Right atrium auricular region (tissue), 2 donors: ENCODE measurements around the gene ATP11C. TPM values are rescaled to one million over a fixed set of nuclear protein-coding genes. Genes with fewer than 3 reads are reported as not detected.

Experiments
- DNase-seq: peaks from one replicate; pipeline ENCODE4 v3.0.0-alpha.2; 2019; ENCODE audit warnings: low spot score
- H3K27ac ChIP-seq, 2 donors: fragments of 200-600 bp; sonication (generic); 1 replicate in 1 of 2; 2 replicates in 1 of 2; pipeline ENCODE4 v1.5.1; 2016 to 2019
- H3K27me3 ChIP-seq, 2 donors: fragments of 200-600 bp; sonication (generic); one replicate each; pipeline versions ENCODE4 v1.5.1 to v1.6.0; 2017 to 2019
- H3K36me3 ChIP-seq: fragments of 200-600 bp; sonication (generic); one replicate; pipeline ENCODE4 v1.5.1; 2016
- H3K4me1 ChIP-seq, 2 donors: fragments of 200-600 bp; sonication (generic); one replicate each; pipeline versions ENCODE4 v1.5.1 to v1.6.0; 2017 to 2019
- H3K4me3 ChIP-seq, 2 donors: fragments of 200-600 bp; sonication (generic); 1 replicate in 1 of 2; 2 replicates in 1 of 2; pipeline ENCODE4 v1.5.1; 2017 to 2019; ENCODE audit warnings: mild to moderate bottlenecking in 1 of 2, moderate library complexity in 1 of 2
- H3K9me3 ChIP-seq, 2 donors: fragments of 200-600 bp; sonication (generic); one replicate each; pipeline ENCODE4 v1.5.1; 2019
- CTCF ChIP-seq, 2 donors: fragments of 200-600 bp; sonication (generic); IDR thresholded peaks; one replicate each; pipeline ENCODE4 v1.5.1; 2019; ENCODE audit warnings: antibody characterized with exemption in 2 of 2
- total RNA-seq, 2 donors: library from RNA; depleted of rRNA; stranded (reverse); fragments of >200 nt; gene quantifications; one replicate each; pipeline ENCODE4 v1.1.0, GENCODE V29; 2016

The ATP11C gene
- total RNA-seq, 2 donors from 2014 or later = 6.5 to 6.7 TPM

GRCh38 chrX:139831675-139832456 is 101.0 kb downstream of the ATP11C start:
- no peaks in the 10 kb centered on the region for H3K27me3 ChIP-seq
- TF ChIP-seq CTCF (IDR thresholded peaks at IDR 0.05) = no peak
- H3K27ac ChIP-seq = no peak overlapping the region
- no peaks in the 10 kb centered on the region for H3K9me3 ChIP-seq
- H3K36me3 ChIP-seq = no peaks in the 10 kb centered on the region
- H3K4me1 ChIP-seq = peaks cover 0 to 19% of the 10 kb centered on the region in 2 donors
- H3K4me3 ChIP-seq = no peak overlapping the region
- no peak for DNase-seq

GRCh38 chrX:139831017-139831416 is 101.8 kb downstream of the ATP11C start:
- DNase-seq = no peak
- no peak overlapping the region for H3K4me3 ChIP-seq
- TF ChIP-seq CTCF (IDR thresholded peaks at IDR 0.05) = no peak
- H3K36me3 ChIP-seq = no peaks in the 10 kb centered on the region
- no peaks in the 10 kb centered on the region for H3K27me3 ChIP-seq
- H3K27ac ChIP-seq = no peak overlapping the region
- H3K4me1 ChIP-seq = peaks cover 0 to 19% of the 10 kb centered on the region in 2 donors
- H3K9me3 ChIP-seq = no peaks in the 10 kb centered on the region

GRCh38 chrX:139828830-139829229 is 104.0 kb downstream of the ATP11C start:
- H3K36me3 ChIP-seq = no peaks in the 10 kb centered on the region
- TF ChIP-seq CTCF (IDR thresholded peaks at IDR 0.05) = no peak
- no peaks in the 10 kb centered on the region for H3K27me3 ChIP-seq
- H3K4me3 ChIP-seq = no peak overlapping the region
- no peak for DNase-seq
- no peaks in the 10 kb centered on the region for H3K9me3 ChIP-seq
- H3K27ac ChIP-seq = no peak overlapping the region
- H3K4me1 ChIP-seq = peaks cover 0 to 19% of the 10 kb centered on the region in 2 donors

- TF ChIP-seq CTCF (IDR thresholded peaks at IDR 0.05) = no peak
- Histone ChIP-seq H3K4me1 (peaks cover 0 to 19% of the 10 kb centered on the region in 2 donors), H3K36me3 (no peaks in the 10 kb centered on the region), H3K9me3 (no peaks in the 10 kb centered on the region), H3K27me3 (no peaks in the 10 kb centered on the region), H3K4me3 (no peak overlapping the region), H3K27ac (no peak overlapping the region)
- DNase-seq = no peak
These were observed 104.8 kb downstream of the ATP11C start for GRCh38 chrX:139828033-139828432.

- Histone ChIP-seq H3K27me3 (no peaks in the 10 kb centered on the region), H3K36me3 (no peaks in the 10 kb centered on the region), H3K27ac (no peak overlapping the region), H3K4me1 (peaks cover 0 to 8% of the 10 kb centered on the region in 2 donors), H3K9me3 (no peaks in the 10 kb centered on the region), H3K4me3 (no peak overlapping the region)
- no peak for TF ChIP-seq CTCF (IDR thresholded peaks at IDR 0.05)
- no peak for DNase-seq
These were observed 106.5 kb downstream of the ATP11C start for GRCh38 chrX:139826065-139827044.
